Measurements from ENCODE around the gene ANKS1B. TPM values are rescaled to one million over a fixed set of nuclear protein-coding genes. Genes with fewer than 3 reads are reported as not detected.

The ANKS1B gene
- total and polyA plus RNA-seq, 10 of the 15 experiments (the other 5 are each of a cell fraction or from before 2014, with no cell fraction given): 0.16 to 1.3 (median 0.82) TPM; not detected in 7

- Histone ChIP-seq H3K27me3 (replicated peaks in 1 of 2; ENCODE audit: control insufficient read depth in 2 of 2, insufficient read depth in 2 of 2, low read length in 1 of 2) (no peaks in the 10 kb centered on the region), H2AFZ (ENCODE audit: control insufficient read depth, low read depth, low read length) (no peak overlapping the region), H3K36me3 (ENCODE audit: control insufficient read depth in 2 of 2, insufficient read depth in 2 of 2, low read length in 1 of 2) (no peaks in the 10 kb centered on the region), H3K27ac (ENCODE audit: control insufficient read depth, insufficient read depth) (no peak overlapping the region), H3K4me2 (ENCODE audit: control insufficient read depth, insufficient read depth) (no peak overlapping the region), H3K9me3 (replicated peaks; ENCODE audit: control insufficient read depth, insufficient read depth, low read length) (no peaks in the 10 kb centered on the region), H4K20me1 (ENCODE audit: control insufficient read depth, insufficient read depth) (no peaks in the 10 kb centered on the region), H3K79me2 (ENCODE audit: control insufficient read depth, insufficient read depth, low read length) (no peaks in the 10 kb centered on the region), H3K4me3 (no peak overlapping the region), H3K4me1 (ENCODE audit: control insufficient read depth, insufficient read depth, low read length) (no peaks in the 10 kb centered on the region), H3K9ac (ENCODE audit: control insufficient read depth, insufficient read depth, low read length) (no peak overlapping the region)
- SMC1A ChIA-PET (ENCODE audit: uncharacterized antibody, unreplicated experiment): interaction anchor here (0.7 to 5.3 kb wide), 5 partner anchors 10 to 346 kb away, joined by 3 to 38 read pairs (median 6); no protein-coding TSS in a partner anchor
- CTCF ChIA-PET: interaction anchor here (1.1 to 6.7 kb wide), 12 partner anchors 9 to 378 kb away, joined by 3 to 102 read pairs (median 4); no protein-coding TSS in a partner anchor
- WGBS (ENCODE audit: insufficient coverage, insufficient replicate concordance, low lambda C conversion rate, missing lambda C conversion rate): 57% methylated on average over 3 of the region's 3 CpGs
- TF ChIP-seq POLR2AphosphoS2 (IDR thresholded peaks at IDR 0.05; ENCODE audit: low read depth, low read length) (no peak), JUNB (IDR thresholded peaks at IDR 0.05) (no peak), SIN3A (IDR thresholded peaks at IDR 0.05; ENCODE audit: low read depth, low read length) (no peak), ZNF207 (IDR thresholded peaks at IDR 0.05; ENCODE audit: borderline replicate concordance) (no peak), KLF5 (IDR thresholded peaks at IDR 0.05; ENCODE audit: partially characterized antibody) (no peak), EED (IDR thresholded peaks at IDR 0.05; ENCODE audit: low read depth) (no peak), IKZF2 (IDR thresholded peaks at IDR 0.05) (no peak), EZH2 (IDR thresholded peaks at IDR 0.05; ENCODE audit: borderline replicate concordance, control insufficient read depth, low read depth, low read length) (no peak), MXI1 (IDR thresholded peaks at IDR 0.05; ENCODE audit: low read depth, low read length) (no peak)
- TF ChIP-seq, protein P1, sequence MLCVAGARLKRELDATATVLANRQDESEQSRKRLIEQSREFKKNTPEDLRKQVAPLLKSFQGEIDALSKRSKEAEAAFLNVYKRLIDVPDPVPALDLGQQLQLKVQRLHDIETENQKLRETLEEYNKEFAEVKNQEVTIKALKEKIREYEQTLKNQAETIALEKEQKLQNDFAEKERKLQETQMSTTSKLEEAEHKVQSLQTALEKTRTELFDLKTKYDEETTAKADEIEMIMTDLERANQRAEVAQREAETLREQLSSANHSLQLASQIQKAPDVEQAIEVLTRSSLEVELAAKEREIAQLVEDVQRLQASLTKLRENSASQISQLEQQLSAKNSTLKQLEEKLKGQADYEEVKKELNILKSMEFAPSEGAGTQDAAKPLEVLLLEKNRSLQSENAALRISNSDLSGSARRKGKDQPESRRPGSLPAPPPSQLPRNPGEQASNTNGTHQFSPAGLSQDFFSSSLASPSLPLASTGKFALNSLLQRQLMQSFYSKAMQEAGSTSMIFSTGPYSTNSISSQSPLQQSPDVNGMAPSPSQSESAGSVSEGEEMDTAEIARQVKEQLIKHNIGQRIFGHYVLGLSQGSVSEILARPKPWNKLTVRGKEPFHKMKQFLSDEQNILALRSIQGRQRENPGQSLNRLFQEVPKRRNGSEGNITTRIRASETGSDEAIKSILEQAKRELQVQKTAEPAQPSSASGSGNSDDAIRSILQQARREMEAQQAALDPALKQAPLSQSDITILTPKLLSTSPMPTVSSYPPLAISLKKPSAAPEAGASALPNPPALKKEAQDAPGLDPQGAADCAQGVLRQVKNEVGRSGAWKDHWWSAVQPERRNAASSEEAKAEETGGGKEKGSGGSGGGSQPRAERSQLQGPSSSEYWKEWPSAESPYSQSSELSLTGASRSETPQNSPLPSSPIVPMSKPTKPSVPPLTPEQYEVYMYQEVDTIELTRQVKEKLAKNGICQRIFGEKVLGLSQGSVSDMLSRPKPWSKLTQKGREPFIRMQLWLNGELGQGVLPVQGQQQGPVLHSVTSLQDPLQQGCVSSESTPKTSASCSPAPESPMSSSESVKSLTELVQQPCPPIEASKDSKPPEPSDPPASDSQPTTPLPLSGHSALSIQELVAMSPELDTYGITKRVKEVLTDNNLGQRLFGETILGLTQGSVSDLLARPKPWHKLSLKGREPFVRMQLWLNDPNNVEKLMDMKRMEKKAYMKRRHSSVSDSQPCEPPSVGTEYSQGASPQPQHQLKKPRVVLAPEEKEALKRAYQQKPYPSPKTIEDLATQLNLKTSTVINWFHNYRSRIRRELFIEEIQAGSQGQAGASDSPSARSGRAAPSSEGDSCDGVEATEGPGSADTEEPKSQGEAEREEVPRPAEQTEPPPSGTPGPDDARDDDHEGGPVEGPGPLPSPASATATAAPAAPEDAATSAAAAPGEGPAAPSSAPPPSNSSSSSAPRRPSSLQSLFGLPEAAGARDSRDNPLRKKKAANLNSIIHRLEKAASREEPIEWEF (IDR thresholded peaks at IDR 0.05; ENCODE audit: insufficient replicate concordance, low read depth, low read length): no peak
- POLR2A ChIA-PET: no interaction called here
- FAIRE-seq: no peak
- DNase-seq (ENCODE audit: low read depth, low spot score): no peak
- no peak for ATAC-seq
- intact Hi-C loops (cut with micrococcal nuclease; ENCODE audit: unreplicated experiment): loop anchor here (5.0 kb wide), 2 partner anchors 63 to 138 kb away; no protein-coding TSS in a partner anchor
- RAD21 ChIA-PET (ENCODE audit: unreplicated experiment): interaction anchor here (0.6 to 1.1 kb wide), 4 partner anchors 21 to 346 kb away, joined by 3 to 4 read pairs (median 3); no protein-coding TSS in a partner anchor
- in situ Hi-C loops (cut with MboI): loop anchor here (25.0 kb wide), 1 partner anchor 223 kb away; no protein-coding TSS in a partner anchor
- BruUV-seq (replicated peaks): no TSS peak
Measured at GRCh38 chr12:99389751-99390150, 595.0 kb downstream of the ANKS1B start.
